Smooth muscle cell (in vitro differentiated cells): Measurements from ENCODE around the gene MOXD1. TPM values are rescaled to one million over a fixed set of nuclear protein-coding genes. Genes with fewer than 3 reads are reported as not detected.

ENCODE experiments used
- DNase-seq: peaks from one replicate; lab custom pipeline; 2025; ENCODE audit not compliant: unreplicated experiment; lab: John Stamatoyannopoulos, UW
- H2AFZ ChIP-seq: fragments of 200-600 bp; sonication (generic); 2 replicates; pipeline ENCODE4 v1.6.0; 2016; ENCODE audit warnings: antibody characterized with exemption, low read depth, mild to moderate bottlenecking
- H3F3A ChIP-seq: fragments of 200-600 bp; sonication (generic); 2 replicates; pipeline ENCODE4 v1.6.0; 2017; ENCODE audit warnings: antibody characterized with exemption, low read depth
- H3K27ac ChIP-seq: fragments of 200-600 bp; sonication (generic); 2 replicates; pipeline ENCODE4 v1.5.1; 2016; ENCODE audit warnings: low read depth, mild to moderate bottlenecking
- H3K27me3 ChIP-seq: fragments of 200-600 bp; sonication (generic); 2 replicates; pipeline ENCODE4 v1.6.1; 2016; ENCODE audit warnings: low read depth, mild to moderate bottlenecking
- H3K36me3 ChIP-seq: fragments of 200-600 bp; sonication (generic); 2 replicates; pipeline ENCODE4 v1.5.1; 2016; ENCODE audit warnings: low read depth
- H3K4me1 ChIP-seq: fragments of 200-600 bp; sonication (generic); 2 replicates; pipeline ENCODE4 v1.5.1; 2016; ENCODE audit warnings: low read depth
- H3K4me2 ChIP-seq: fragments of 200-600 bp; sonication (generic); 2 replicates; pipeline ENCODE4 v1.6.0; 2016; ENCODE audit warnings: mild to moderate bottlenecking
- H3K4me3 ChIP-seq: fragments of 200-600 bp; sonication (generic); 2 replicates; pipeline ENCODE4 v1.5.1; 2016; ENCODE audit warnings: mild to moderate bottlenecking
- H3K79me2 ChIP-seq: fragments of 200-600 bp; sonication (generic); 2 replicates; pipeline ENCODE4 v1.6.0; 2016; ENCODE audit warnings: low read depth, mild to moderate bottlenecking
- H3K9ac ChIP-seq: fragments of 200-600 bp; sonication (generic); 2 replicates; pipeline ENCODE4 v1.6.0; 2016; ENCODE audit warnings: low read depth
- H3K9me3 ChIP-seq: fragments of 200-600 bp; sonication (generic); replicated peaks from 2 replicates; pipeline ENCODE4 v1.5.1; 2016; ENCODE audit warnings: low read depth
- H4K20me1 ChIP-seq: fragments of 200-600 bp; sonication (generic); 2 replicates; pipeline ENCODE4 v1.6.0; 2016; ENCODE audit warnings: low read depth
- CTCF ChIP-seq: fragments of 200-600 bp; sonication (generic); IDR thresholded peaks from 2 replicates; pipeline ENCODE4 v1.5.1; 2017; ENCODE audit warnings: borderline replicate concordance, mild to moderate bottlenecking, antibody characterized with exemption; ENCODE audit not compliant: insufficient read depth, poor library complexity, severe bottlenecking
- WGBS: methylation state at CpG from one replicate; pipeline ENCODE4 v1.1.7; 2016; ENCODE audit warnings: low lambda C conversion rate; 5-methylcytosine and 5-hydroxymethylcytosine counted together
- polyA plus RNA-seq: library from polyadenylated mRNA; unstranded; fragments of >200 nt; fragmentation: Nextera tagmentation; extraction: Ambion mirVana; gene quantifications from 2 replicates; pipeline ENCODE4 v1.2.1, GENCODE V29; 2016
- total RNA-seq: library from RNA; depleted of rRNA; stranded (reverse); fragments of >200 nt; gene quantifications from 2 replicates; pipeline ENCODE4 v1.2.3, GENCODE V29; 2014

Gene MOXD1
- total and polyA plus RNA-seq, 2 experiments from 2014 or later, result 12.4 to 19.4 TPM

- DNase-seq, result no peak
- no peaks in the 10 kb centered on the region for H3K9me3 ChIP-seq
- no peak overlapping the region for H3K4me2 ChIP-seq
- no peaks in the 10 kb centered on the region for H3K27me3 ChIP-seq
- H3K4me3 ChIP-seq, result no peak overlapping the region
- no peaks in the 10 kb centered on the region for H3K79me2 ChIP-seq
- no peak overlapping the region for H2AFZ ChIP-seq
- no peaks in the 10 kb centered on the region for H3F3A ChIP-seq
- H4K20me1 ChIP-seq, result no peaks in the 10 kb centered on the region
- H3K4me1 ChIP-seq, result no peaks in the 10 kb centered on the region
- WGBS, result 64% methylated on average over 2 of the region's 3 CpGs
- H3K27ac ChIP-seq, result no peak overlapping the region
- H3K9ac ChIP-seq, result no peak overlapping the region
- no peak for TF ChIP-seq CTCF
- H3K36me3 ChIP-seq, result no peaks in the 10 kb centered on the region
These were observed 13.0 kb downstream of the MOXD1 start for GRCh38 chr6:132388291-132388690.

GRCh38 chr6:132382630-132383175 lies 18.6 kb downstream of the MOXD1 start:
- Histone ChIP-seq H3K4me3 (no peak overlapping the region), H3K27ac (no peak overlapping the region), H3K9me3 (no peaks in the 10 kb centered on the region), H3K79me2 (no peaks in the 10 kb centered on the region), H3K36me3 (no peaks in the 10 kb centered on the region), H3K9ac (no peak overlapping the region), H3K4me1 (no peaks in the 10 kb centered on the region), H4K20me1 (no peaks in the 10 kb centered on the region), H3K4me2 (no peak overlapping the region), H3K27me3 (no peaks in the 10 kb centered on the region), H2AFZ (no peak overlapping the region), H3F3A (no peaks in the 10 kb centered on the region)
- DNase-seq, result no peak
- no peak for TF ChIP-seq CTCF
- 88% methylated on average over 3 of the region's 3 CpGs for WGBS

GRCh38 chr6:132381381-132381780 lies 19.9 kb downstream of the MOXD1 start:
- Histone ChIP-seq H3K36me3 (no peaks in the 10 kb centered on the region), H3K27ac (no peak overlapping the region), H3K4me2 (no peak overlapping the region), H3K79me2 (no peaks in the 10 kb centered on the region), H3K4me1 (no peaks in the 10 kb centered on the region), H3K4me3 (no peak overlapping the region), H3K9me3 (no peaks in the 10 kb centered on the region), H3K9ac (no peak overlapping the region), H3F3A (no peaks in the 10 kb centered on the region), H4K20me1 (no peaks in the 10 kb centered on the region), H3K27me3 (no peaks in the 10 kb centered on the region), H2AFZ (no peak overlapping the region)
- WGBS, result 83% methylated on average over 1 of the region's 1 CpG
- TF ChIP-seq CTCF, result no peak
- DNase-seq, result no peak

GRCh38 chr6:132380358-132381029 lies 20.8 kb downstream of the MOXD1 start:
- Histone ChIP-seq H3K27me3 (no peaks in the 10 kb centered on the region), H3K4me1 (no peaks in the 10 kb centered on the region), H3K9ac (no peak overlapping the region), H3F3A (no peaks in the 10 kb centered on the region), H4K20me1 (no peaks in the 10 kb centered on the region), H3K4me3 (no peak overlapping the region), H3K4me2 (no peak overlapping the region), H3K9me3 (no peaks in the 10 kb centered on the region), H3K36me3 (no peaks in the 10 kb centered on the region), H3K27ac (no peak overlapping the region), H2AFZ (no peak overlapping the region), H3K79me2 (no peaks in the 10 kb centered on the region)
- no peak for DNase-seq
- no peak for TF ChIP-seq CTCF
- 98% methylated on average over 3 of the region's 3 CpGs for WGBS
